HG02623 (cell line): Measurements from ENCODE around the gene MYOG.

ENCODE experiments used
- ATAC-seq: cut with Tn5 transposase; IDR thresholded peaks from one replicate; pipeline ENCODE4 v1.9.1; 2021; ENCODE audit warnings: moderate library complexity; ENCODE audit not compliant: unreplicated experiment

The MYOG gene

DNA sequence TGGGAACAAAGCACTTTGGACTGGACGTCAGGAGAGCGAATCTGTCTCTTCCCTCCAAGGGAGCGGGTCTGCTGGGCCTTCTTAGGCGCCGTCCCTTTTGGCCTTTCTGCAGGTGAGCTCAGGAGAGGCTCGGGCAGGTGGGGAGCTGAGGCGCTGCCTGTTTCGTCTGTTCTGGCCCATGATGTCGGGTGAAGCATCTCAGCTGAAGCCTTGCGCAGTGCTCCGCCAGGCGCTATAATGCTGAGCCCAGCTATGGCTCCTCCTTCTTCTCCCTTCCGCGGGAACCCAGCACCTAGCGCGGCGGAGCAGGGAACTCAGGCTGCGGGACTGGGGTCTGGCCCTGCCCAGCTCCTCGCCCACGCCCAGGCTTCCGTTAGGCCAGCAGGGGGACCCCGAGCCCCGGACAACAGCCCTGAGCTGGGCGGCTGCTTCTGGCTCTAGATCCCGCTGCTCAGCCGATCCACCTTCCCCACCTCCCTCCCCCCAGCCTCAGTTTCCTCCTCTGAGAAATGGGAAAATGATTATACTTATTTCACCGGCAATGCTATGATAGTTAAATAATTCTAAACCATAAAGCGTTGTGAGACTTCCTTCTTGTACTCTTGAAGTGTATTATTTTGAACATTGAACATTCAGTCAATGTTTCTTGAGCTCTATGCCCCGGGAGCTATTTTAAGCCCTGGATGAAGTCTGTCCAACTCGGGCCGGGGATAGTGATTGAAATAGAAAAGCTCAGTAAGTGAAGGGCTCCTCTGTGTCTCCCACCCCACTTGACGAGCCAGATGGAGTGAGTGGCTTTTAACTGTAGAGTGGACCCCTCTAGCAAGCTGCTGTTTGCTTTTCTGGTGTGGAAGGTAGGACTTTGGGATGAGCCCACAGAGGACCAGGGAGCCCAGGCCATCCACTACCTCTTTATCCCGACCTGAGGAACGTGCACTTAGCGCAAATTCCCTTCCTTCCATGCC is 32.1 kb upstream of the MYOG start:
- ATAC-seq, result no peak

DNA sequence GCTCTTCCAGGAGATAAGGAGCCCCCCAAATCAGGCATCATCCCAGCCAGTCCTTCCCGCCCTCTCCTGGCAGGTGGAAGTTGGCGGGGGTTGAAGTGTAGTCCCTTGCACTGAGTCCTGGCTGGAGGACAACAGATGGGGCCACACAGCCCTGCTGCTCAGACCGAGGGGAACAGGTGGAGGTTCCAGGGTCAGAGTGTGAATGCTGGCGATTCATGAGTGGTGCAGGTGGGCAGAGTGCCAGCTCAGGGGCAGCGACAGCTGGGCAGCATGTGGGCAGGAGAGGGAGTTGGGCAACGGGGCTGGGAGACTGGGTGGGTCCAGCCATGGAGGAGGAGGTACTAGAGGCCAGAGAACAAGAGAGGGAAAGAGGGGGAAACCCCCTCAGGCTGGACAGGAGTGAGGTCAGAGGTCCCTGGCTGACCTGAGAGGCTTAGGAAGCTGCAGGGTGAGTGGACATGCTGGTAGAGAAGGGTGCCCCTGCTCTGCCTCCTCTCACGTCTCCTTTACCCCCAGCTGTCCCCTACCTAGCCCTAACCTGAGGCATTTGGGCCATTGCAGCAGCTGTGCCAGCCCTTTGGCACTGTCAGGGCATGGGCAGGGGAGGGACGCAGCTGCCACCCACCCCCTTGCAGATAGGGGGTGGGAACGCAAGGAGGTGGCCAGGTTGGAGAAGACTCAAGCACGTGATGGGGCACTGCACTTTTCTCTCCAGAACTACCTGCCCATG is 30.4 kb upstream of the MYOG start:
- no peak for ATAC-seq

DNA sequence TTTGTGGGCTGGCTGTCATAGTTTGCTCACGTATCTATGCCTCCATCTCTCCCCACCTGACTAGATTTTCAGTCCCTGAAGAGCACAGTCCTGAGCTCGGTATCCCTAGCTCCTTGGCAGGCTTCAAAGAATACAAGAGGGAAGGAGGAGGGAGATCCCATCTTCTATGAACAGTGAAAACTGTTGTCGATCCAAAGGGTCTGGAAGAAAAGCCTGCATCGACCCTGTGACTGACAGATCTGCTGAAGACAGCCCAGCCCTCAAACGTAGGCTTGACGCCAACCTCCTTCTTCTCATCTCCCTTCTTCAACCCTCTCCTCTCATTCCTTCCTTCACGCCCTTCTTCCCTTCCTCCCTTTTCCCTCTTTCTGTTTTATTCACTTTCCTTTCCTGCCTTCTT is 28.4 kb upstream of the MYOG start:
- no peak for ATAC-seq

DNA sequence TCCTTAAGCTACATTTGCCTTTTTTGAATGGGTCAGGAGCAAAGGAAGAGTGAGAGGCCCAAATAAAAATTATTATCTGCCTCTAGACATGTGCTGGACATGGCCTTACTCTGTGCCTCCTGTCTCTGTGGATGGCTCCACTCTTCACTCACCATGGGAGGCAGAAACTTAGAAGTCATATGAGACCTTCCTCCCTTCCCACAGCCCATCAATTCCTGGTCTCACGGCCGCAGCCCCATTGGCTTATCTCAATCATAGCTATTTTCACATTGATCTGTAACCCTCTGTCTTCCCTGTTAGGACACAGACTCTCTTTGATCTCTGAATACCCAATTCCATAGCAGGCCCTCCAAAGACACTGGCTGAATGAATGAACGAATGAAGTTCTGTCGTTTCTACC is 27.5 kb upstream of the MYOG start:
- no peak for ATAC-seq

DNA sequence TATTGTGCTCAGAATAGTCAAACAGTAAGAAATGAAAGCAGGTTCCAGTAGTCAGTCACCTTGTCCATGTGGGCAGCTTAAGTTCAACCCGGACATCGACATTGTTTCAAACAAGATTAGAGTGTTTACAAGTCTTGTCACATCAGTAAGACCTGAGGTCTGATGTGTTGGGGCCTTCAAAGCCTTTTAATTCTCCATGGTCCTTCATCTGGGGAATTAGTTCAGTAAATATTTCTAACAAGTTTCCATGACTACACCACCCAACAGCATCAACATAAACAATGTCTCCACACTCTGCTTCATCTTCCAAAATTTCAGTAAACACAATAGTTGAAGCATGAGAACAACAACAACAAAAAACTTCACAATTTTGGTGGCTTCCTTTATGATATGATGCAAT is 26.7 kb upstream of the MYOG start:
- ATAC-seq, result no peak

DNA sequence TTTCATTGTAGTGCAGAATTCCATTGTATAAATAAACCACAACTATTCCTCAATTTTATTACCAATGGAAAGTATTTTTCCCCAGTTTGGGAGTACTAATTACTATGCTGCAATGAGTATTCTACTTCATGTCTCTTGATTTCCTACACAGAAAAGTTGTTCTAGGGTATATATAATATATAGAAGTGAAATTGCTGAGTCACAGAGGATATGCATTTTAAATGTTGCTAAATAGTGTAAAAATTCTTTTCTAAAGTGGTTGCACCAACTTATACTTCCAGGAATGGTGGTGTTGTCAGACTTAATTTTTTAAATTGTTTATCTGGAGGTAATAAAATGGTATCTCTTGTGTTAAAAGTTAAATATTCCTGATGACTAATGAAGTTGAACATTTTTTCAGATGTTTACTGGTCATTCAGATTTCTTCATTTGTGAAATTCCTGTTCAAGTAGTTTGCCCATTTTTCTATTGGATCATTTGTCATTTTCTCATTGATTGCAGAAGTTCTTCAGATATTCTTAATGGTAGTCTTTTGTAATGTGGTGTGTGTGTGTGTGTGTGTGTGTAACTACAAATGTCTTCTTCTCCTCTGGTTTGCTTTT is 19.1 kb upstream of the MYOG start:
- ATAC-seq, result no peak

DNA sequence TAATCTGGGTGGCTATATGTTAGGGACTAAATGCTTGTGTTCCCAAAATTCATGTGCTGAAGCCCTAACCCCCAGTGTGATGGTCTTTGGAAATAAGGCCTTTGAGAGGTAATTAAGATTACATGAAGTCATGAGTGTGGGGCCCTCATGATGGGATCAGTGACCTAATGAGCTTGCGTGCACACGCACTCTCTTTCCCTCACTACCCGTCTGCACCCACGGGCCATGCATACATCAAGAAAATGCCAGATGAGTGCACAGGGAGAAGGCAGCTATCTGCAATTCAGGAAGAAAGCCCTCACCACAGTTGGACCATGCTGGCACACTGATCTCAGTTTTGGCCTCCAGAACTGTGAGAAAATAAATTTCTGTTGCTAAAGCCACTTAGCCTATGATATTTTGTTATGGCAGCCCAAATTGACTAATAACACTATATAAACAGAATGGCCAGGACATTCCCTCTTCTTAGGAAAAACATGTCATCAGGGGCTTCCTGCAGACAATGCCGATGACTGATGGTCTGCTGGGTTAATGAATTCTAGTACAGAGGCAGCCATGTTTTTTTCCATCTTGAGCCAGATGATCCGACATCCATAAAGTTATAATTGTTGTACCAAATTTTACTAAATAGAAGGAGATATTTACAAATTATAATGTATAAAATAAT is 18.1 kb upstream of the MYOG start:
- ATAC-seq, result no peak

DNA sequence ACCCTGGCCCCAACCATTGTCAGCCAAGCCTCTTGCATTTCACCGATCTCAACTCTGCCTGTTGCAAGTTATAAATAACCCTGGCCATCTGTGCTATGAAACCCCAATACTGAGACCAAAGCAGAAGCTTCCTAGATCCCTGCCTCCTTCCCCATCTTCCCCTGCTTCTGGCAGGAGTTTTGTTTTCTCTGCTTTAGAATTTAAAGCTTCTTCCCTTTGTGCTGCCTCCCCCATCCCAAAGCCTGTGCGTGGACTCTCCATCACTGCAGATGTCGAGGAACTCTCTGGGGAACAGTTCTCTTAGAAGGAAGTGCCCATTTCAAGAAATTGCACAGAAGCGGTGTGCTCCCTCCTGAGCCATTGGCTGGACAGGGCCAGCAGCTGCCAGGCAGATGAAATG is 17.4 kb upstream of the MYOG start:
- ATAC-seq, result no peak

DNA sequence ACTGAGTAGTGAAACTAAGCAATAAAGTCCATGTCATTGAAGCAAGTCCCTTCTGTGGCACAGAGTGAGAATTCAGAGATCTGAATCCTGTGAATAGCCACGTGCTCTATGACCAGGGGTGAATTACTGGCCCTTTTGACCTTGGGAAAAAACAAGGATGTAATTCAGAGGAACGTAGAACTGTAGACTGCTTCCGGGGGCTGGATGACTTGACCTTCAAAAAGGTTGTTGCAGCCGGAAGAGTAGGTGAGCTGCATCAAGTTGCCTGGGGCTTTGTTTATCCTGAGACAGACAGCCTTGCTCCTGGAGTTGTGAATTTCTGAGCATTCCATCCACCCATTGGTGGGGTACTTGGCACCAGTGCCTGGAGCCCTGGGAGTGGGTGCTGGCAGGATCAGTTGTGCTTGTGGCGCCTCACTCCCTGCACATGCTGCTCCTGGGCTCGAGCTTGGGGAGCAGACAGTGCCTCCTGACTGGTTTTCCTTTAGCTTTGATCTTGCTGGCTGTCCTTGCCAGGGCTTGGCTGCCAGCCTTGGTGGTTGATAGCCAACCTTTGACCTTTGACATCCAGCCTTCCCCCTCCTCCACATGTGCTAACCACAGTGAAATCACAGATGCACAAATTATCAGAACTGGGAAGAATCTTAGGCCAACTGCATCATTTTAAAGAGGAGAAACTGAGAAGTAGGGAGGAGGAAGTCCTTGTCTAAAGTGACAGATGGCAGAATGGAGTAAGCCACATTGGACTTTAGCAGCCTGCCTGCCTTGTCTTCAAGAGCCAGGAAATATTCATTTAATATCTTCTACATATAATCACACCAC is 16.2 kb upstream of the MYOG start:
- no peak for ATAC-seq

DNA sequence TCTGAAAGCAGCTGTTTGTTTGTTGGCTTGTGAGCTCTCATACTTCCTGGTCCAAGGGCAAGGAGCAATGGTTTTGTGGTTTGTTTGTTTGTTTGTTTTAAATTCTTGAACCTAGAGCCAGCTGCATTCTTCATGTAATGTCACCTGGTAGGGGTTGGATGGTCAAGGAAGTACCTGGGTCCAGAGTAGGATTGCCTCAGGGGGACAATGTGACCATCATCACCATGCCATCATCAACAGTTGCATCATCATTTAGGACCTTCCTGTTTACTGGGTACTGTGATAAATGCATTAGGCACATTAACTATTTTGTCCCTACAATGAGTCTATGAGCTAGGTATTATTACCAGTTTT is 14.7 kb upstream of the MYOG start:
- no peak for ATAC-seq

DNA sequence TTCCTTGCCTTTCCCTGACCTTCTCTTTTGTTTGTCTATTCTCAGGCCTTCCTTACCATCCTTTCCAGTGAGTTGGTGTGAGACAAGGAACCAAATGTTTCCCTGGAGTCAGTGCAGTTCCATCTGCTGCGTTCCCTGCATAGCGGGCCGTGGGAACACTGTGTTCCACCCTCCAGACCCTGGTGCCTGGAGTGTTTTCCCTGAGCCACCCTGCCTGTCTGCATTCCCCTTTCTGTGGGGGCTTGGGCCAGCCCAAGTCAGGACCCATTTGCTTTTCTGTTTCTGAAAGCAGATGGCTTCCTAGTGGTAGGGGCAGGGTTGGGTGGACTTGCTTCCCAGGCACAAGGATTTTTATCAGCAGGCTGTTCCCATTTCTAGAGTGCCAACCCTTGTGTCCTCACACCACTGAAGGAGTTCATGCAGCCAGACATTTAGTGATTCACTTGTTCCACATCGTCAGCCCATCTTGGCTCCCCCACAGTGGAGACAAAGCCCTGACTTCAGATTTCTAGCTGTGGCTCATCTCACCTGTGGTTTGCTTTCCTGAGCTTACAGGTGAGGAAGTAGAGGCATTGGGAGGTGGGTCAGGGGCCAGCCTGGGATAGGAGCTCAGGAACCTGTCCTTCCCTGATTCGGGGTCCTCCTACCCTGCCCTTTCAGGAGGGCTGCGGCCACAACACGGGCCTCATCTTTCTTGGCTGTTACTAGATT is 14.1 kb upstream of the MYOG start:
- ATAC-seq, result no peak

DNA sequence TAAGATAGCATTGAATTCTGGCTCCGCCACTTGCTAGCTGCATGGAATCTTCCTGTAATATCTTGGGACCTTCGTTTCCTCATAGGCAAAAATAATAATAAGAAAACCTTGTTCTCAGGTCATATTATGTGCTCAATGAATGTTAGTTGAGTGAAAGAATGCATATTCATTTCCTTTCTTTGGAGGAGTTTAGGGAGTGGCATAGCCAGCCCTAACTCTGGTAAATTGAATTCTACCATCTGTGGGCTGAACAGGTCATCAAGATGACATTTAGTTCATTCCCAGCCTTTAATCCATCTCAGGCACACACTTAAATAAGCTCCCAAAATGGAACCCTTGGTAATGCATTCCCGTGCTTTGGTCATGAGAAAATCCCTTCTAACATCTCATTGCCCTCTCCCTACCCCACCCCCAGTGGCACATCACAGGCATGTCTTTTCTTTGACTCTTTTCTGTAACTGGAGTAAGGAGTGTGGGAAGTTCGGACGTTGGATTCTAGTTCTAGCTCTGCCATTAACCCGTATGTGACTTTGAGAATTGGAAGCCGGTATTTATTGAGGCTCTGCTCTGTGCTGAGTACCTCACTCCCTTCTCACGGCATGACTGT is 13.2 kb upstream of the MYOG start:
- no peak for ATAC-seq

DNA sequence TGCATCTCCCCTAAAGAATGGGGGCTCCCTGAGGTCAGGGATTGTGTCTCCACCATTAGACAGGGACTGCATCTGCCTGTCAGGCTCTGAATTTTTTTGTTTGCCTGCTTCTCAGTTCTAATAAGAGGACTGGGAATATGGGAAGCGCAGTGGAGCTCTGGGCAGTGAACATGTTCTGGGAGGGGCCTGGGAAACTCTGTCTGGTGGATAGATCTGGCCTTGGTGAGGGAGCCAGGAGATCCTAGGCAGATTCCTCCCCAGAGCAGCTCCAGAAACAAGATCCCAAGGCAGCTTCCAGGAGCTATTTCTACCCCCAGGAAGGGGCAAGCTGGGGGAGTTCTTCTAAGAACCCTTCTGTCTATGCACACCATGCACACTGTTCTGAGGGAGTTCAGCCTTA is 12.6 kb upstream of the MYOG start:
- no peak for ATAC-seq

DNA sequence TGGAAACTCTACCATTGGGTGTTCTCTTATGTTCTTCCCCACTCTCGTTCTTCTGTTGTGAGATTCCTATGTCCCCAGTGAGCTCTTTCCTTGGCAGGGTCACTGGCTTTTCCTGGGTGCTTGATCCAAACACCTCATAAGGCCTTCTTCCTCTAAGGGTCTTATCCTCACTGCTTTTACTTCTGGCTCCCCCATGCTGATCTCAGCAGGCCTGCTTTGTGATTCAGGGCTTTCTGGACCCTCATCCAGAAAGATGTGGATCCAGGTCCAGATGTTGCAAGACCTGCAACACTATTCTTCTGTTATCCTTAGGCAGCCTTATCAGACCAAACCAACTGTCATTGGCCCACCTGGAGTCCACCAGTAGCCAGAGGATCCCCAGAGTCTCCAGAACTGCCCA is 11.2 kb upstream of the MYOG start:
- ATAC-seq, result no peak

DNA sequence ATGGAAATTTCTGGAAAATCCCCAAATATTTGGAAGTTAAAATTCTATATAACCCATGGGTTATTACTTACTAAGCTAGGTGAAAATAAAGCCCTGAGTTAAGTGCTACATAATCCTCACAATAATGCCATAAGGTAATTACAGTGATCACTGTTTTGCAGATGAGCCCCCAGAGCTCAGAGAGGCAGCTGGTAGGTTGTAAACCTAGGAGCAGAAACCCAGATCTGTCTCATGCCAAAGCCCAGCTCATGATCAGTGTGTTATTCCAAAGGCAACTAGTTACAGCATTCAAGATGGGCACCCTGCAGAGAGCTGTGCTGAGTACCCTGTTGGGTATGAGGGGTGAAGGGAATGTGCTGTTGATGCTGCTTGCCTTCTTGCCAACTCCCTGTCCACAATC is 10.8 kb upstream of the MYOG start:
- no peak for ATAC-seq

DNA sequence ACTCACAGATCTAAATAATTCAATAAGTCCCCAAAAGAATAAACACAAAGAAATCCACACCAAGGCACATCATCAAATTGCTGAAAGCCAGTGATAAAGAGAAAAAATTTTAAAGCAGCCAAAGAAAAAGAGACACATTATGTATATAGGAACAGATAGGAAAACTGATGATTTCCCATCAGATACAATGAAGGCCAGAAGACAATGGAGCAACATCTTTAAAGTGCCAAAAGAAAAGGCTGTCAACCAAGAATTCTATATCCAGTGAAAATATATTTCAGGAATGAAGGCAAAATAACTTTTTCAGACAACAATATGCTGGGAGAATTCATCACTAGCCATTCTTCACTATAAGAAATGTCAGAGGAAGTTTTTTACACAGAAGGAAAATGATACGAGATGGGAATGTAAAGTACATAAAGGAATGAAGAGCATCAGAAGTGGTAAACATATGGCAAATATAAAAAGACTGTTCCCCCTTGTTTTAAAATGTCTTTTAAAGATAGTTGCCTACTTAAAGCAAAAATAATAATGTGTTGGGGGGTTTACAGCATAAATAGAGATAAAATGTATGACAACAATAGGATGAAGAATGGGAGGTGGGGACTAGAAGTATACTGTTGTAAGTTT is 9.4 kb upstream of the MYOG start:
- ATAC-seq, result no peak

DNA sequence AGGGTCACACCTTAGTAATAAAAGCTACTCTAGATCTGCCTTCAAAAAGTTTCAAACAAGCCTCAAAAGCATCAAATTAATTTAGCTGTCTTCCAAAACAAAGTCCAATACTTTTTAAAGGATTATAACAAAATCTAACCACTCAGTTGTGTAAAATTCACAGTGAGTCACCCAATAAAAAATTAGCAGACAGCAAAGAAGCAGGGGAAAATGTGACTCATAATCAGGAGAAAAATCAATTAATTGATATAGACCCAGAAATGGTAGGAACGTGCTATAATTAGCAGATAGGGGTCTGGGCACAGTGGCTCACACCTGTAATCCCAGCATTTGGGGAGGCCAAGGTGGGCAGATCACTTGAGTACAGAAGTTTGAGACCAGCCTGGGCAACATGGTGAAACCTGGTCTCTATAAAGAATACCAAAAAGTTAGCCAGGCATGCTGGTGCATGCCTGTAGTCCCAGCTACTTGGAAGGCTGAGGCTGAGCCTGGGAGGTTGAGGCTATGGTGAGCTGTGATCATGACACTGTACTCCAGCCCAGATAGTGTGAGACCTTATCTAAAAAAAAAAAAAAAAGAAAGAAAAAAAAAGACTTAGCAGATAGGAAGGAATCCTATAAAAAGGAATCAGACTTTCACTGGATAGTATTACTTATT is 8.1 kb upstream of the MYOG start:
- no peak for ATAC-seq

DNA sequence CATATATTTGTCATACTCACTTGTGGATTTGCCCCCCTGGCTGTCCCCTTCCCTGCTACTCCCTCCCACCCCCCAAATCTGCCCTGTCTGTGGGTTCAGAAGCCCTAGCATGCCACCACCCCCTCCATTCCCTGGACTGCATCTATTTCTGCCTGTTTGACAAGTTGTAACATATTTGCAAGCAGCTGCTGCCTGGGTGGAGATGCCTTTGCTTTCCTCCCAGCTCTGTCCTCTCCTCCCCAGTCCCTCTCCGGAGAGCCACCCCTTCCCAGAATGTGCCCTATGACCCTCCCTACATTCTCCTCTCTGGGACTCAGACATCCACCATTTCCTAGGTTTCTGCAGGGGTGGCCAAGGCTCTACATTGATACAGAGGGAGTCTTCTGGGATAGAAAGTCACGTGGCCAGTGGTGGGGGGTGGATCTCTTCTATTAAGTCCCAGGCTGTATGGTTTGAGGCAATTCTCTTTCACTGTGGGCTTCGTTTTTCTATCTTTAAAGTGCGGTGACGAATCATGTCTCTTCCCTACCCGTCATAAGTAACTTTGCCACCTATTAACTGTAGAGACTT is 6.0 kb upstream of the MYOG start:
- ATAC-seq, result no peak

DNA sequence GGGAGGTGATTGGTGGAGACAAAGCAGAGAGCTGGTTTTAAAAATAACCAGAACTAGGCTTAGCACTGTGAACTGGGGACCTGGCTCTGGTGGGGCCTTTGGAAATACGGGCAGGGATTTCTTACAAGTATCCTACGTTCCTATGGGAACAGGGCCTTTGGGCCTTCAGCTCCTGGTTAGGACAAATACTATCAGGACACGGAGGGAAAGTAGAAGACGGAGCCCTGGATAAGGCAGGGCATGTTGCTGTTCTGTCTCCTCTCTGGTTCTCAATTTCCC is 5.3 kb upstream of the MYOG start:
- no peak for ATAC-seq
